ENCODE data around the gene FYN. TPM values are rescaled to one million over a fixed set of nuclear protein-coding genes. Genes with fewer than 3 reads are reported as not detected.

The FYN gene
- total and polyA plus RNA-seq, 2 of the 8 experiments (the other 6 are each of a cell fraction or from before 2014, with no cell fraction given): 46.8 to 97.2 TPM

DNA sequence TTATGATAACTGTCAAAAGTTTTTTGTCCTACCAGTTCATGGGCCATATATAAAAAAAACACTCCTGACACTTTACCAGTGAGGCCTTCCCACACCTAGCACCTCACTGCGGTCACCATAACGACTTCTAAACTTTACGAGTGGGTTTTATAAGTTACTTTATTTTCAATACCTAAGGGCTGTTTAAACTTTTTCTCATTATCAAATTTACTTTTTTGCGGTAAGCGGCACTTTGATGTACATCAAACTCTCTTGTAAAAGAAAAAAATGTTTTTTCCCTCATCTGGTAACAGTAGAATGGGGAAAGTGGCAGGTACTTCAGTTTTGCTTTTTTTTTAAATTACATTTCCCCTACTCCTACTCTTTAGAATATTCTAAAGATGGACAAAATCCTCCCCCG lies 36.2 kb downstream of the FYN start (continued):
- no peak for TF ChIP-seq CREB1 (IDR thresholded peaks at IDR 0.05)
- TF ChIP-seq HDAC6 (IDR thresholded peaks at IDR 0.05; ENCODE audit: low read depth, low read length): no peak
- no peak for TF ChIP-seq SP2 (IDR thresholded peaks at IDR 0.05; ENCODE audit: low read length)
- no peak for TF ChIP-seq EZH2 (IDR thresholded peaks at IDR 0.05; ENCODE audit: low read depth, low read length, severe bottlenecking)
- no peak for TF ChIP-seq TAF7 (optimal IDR thresholded peaks at IDR 0.05; ENCODE audit: borderline replicate concordance, low read depth, low read length)
